Uterus (tissue), 2 donors: Measurements from ENCODE around the gene ALB.

Experiments
- CTCF ChIP-seq, 4 experiments: fragments of 200-600 bp in 2 of 4; fragments of 450-650 bp in 2 of 4; sonication (generic) in 2 of 4; IDR thresholded peaks; one replicate each; pipeline ENCODE4 v1.5.1; 2016 to 2019; ENCODE audit warnings: antibody characterized with exemption in 4 of 4, mild to moderate bottlenecking in 2 of 4, moderate library complexity in 1 of 4
- POLR2A ChIP-seq, 2 donors: fragments of 450-650 bp; IDR thresholded peaks; one replicate each; pipeline ENCODE4 v1.6.1; 2016; ENCODE audit warnings: antibody characterized with exemption in 2 of 2, mild to moderate bottlenecking in 1 of 2, moderate library complexity in 1 of 2

- TF ChIP-seq CTCF (IDR thresholded peaks at IDR 0.05) = no peak
- TF ChIP-seq POLR2A (IDR thresholded peaks at IDR 0.05) = no peak
Observed at GRCh38 chr4:73432169-73433000, 28.3 kb downstream of the ALB start.
